RKO (cell line): ENCODE results near the gene ZIK1.

Experiments
- DNase-seq: peaks from one replicate; pipeline ENCODE4 v3.0.0-alpha.2; 2016; ENCODE audit warnings: low spot score

Gene ZIK1

GRCh38 chr19:57611113-57611512 is 27.2 kb downstream of the ZIK1 start:
- DNase-seq, result no peak

DNA sequence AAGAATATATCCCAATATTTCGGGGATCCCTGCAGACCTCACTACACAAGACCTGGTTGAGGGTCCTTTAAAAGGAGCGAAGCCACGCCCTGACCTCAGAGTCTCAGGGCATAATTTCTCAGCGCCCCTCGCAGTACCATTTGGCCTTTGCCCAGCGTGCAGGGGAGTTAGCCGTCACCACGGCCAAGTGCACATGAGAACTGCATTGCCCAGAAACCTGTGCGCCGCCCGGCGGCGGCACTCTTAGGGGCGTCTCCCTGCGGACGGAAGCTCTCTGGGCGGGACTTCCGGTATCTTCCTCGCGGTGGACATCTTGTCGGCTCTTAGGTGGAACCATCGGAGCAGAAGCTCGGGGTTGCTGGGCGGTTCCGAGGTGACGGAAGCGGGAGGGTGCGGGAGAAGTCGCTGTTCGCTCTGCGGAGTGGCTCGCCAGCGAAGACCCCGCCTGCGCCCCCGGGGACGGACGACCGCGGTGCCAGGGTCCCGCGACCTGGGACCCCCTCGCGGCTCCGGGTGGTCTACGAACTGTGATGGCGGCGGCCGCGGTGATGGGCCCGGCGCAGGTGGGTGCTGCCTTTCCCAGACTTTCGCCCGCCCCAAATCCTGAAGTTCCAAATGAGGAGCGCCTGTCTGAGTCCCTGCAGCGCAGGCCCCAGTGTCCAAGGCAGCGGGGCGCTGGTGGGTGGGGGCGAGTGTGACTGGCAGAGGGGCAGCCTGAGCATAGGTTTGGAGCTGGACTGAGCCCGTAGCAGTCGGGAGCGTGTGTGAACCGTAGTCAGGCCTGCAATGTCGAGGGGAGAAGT is 30.2 kb downstream of the ZIK1 start, which contains the start of gene ZNF134:
Gene ZNF134, plus strand, starts transcription at position 302 of the 803 bp plus-strand sequence. CDS start 5,227 bp downstream, outside the sequence.
- no peak for DNase-seq

GRCh38 chr19:57615346-57615745 is 31.4 kb downstream of the ZIK1 start:
- DNase-seq, result no peak

GRCh38 chr19:57620673-57621348 is 36.9 kb downstream of the ZIK1 start:
- DNase-seq, result no peak

- DNase-seq, result no peak
Observed at GRCh38 chr19:57623091-57623490, 39.1 kb downstream of the ZIK1 start.

- peak; percentile 90 for DNase-seq
Observed at GRCh38 chr19:57632987-57633831, 49.3 kb downstream of the ZIK1 start, which contains the start of gene ZNF211. Gene ZNF211, plus strand, starts transcription at chr19:57633168. Its CDS starts 179 bp downstream, at chr19:57633347.

- no peak for DNase-seq
Observed at GRCh38 chr19:57633832-57634131, 49.8 kb downstream of the ZIK1 start.

GRCh38 chr19:57637379-57637778 is 53.4 kb downstream of the ZIK1 start:
- no peak for DNase-seq

- no peak for DNase-seq
Observed at GRCh38 chr19:57641715-57642234, 57.8 kb downstream of the ZIK1 start.

DNA sequence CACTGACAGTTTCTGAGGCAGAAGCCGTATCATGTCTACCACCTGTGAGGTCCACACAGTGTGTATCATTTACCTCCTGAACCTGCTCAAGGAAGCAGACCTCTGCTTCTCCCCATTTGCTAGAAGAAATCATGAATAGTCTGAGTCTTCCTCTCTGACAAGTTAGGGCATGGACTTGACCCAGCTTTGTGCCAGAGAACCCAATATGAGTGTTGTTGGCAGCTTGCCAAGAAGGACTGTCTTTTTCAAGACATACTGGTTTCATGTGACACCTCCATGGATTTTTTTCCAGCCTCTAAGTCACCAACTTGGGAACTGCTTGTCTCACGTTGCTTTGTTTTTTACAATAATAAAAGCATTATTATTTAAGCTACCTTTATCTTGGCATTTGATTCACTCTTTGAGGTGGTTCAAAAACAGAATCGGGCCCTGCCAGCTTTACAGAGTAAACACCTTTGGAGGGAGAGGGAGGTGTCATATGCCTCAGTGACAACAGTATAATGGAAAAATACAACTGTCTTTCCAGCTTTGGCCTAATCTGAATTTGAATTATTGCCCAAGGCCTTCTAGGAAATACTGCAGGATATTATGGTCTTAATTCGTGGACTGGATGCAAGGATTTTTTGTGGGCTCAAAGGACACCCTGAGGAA is 58.6 kb downstream of the ZIK1 start:
- no peak for DNase-seq
